Gastrocnemius medialis (tissue), 4 donors: ENCODE measurements around the gene SLC6A8.

Experiments used
- CTCF ChIP-seq, 5 experiments: fragments of 450-650 bp in 3 of 5; fragments of 200-600 bp in 2 of 5; sonication (generic) in 2 of 5; IDR thresholded peaks in 4 of 5; conservative IDR thresholded peaks in 1 of 5; 1 replicate in 4 of 5; 2 replicates in 1 of 5; pipeline ENCODE4 v1.5.1; 2016 to 2019; ENCODE audit warnings: antibody characterized with exemption in 5 of 5, mild to moderate bottlenecking in 3 of 5, moderate library complexity in 3 of 5
- POLR2A ChIP-seq, 2 donors: fragments of 450-650 bp; IDR thresholded peaks; one replicate each; pipeline ENCODE4 v1.6.1; 2017; ENCODE audit warnings: antibody characterized with exemption in 2 of 2, mild to moderate bottlenecking in 2 of 2, moderate library complexity in 2 of 2

- TF ChIP-seq CTCF (IDR thresholded peaks at IDR 0.05 in 4 of 5, conservative IDR thresholded peaks at IDR 0.05 in 1 of 5): peak in 2 of 5 experiments; percentile 31 to 57
- no peak for TF ChIP-seq POLR2A (IDR thresholded peaks at IDR 0.05)
These were observed 25.5 kb upstream of the SLC6A8 start for GRCh38 chrX:153662266-153662665.
